Left ventricle myocardium inferior (tissue), 1 donor: ENCODE measurements around the gene SDHC. TPM values are rescaled to one million over a fixed set of nuclear protein-coding genes. Genes with fewer than 3 reads are reported as not detected.

ENCODE experiments used
- DNase-seq: peaks from one replicate; pipeline ENCODE4 v3.0.0-alpha.2; 2020
- H3K27ac ChIP-seq: fragments of 200-600 bp; replicated peaks from 2 replicates; pipeline ENCODE4 v1.8.0; 2021
- H3K27me3 ChIP-seq: fragments of 200-600 bp; 2 replicates; pipeline ENCODE4 v1.8.0; 2021; ENCODE audit warnings: low read depth
- H3K36me3 ChIP-seq: fragments of 200-600 bp; 2 replicates; pipeline ENCODE4 v1.8.0; 2021
- H3K4me1 ChIP-seq: fragments of 200-600 bp; 2 replicates; pipeline ENCODE4 v1.8.0; 2021
- H3K4me3 ChIP-seq: fragments of 200-600 bp; 2 replicates; pipeline ENCODE4 v1.8.0; 2021; ENCODE audit warnings: mild to moderate bottlenecking, moderate library complexity
- H3K9me3 ChIP-seq: fragments of 200-600 bp; replicated peaks from 2 replicates; pipeline ENCODE4 v1.8.0; 2021
- CTCF ChIP-seq: fragments of 200-600 bp; IDR thresholded peaks from 2 replicates; pipeline ENCODE4 v1.8.0; 2021; ENCODE audit warnings: antibody characterized with exemption, mild to moderate bottlenecking, borderline replicate concordance
- intact Hi-C: fragments of 100-400 bp; cut with micrococcal nuclease; formaldehyde crosslinking; loops from one replicate; pipeline ENCODE4 v1.11.0; 2022
- total RNA-seq: library from RNA; stranded (reverse); fragmentation: NEBNext Ultra II Directional; extraction: Animal tissue kit (Norgen Biotek cat#: 25700); gene quantifications from one replicate; pipeline ENCODE4 v1.2.1, GENCODE V29; 2021
- donor health status: DM: no; HTN: yes; CAD: no; lungs with severe emphysema.

The SDHC gene
- total RNA-seq, 1 donor from 2014 or later, result 393 TPM

GRCh38 chr1:161357073-161357472 lies 42.9 kb downstream of the SDHC start:
- Histone ChIP-seq H3K4me1 (peaks cover 14% of the 10 kb centered on the region), H3K27ac (no peak overlapping the region), H3K4me3 (no peak overlapping the region), H3K9me3 (no peaks in the 10 kb centered on the region), H3K36me3 (peaks cover 32% of the 10 kb centered on the region), H3K27me3 (no peaks in the 10 kb centered on the region)
- TF ChIP-seq CTCF, result no peak
- intact Hi-C loops, result no loop called here
- DNase-seq, result no peak

GRCh38 chr1:161359291-161359690 lies 45.1 kb downstream of the SDHC start:
- Histone ChIP-seq H3K9me3 (no peaks in the 10 kb centered on the region), H3K27ac (peak overlapping the region; percentile 6), H3K36me3 (peaks cover 34% of the 10 kb centered on the region), H3K4me3 (no peak overlapping the region), H3K4me1 (peaks cover 19% of the 10 kb centered on the region), H3K27me3 (no peaks in the 10 kb centered on the region)
- intact Hi-C loops, result no loop called here
- no peak for TF ChIP-seq CTCF
- DNase-seq, result no peak

- Histone ChIP-seq H3K4me3 (no peak overlapping the region), H3K27me3 (no peaks in the 10 kb centered on the region), H3K4me1 (peaks cover 21% of the 10 kb centered on the region), H3K27ac (peak overlapping the region; percentile 2), H3K36me3 (peaks cover 22% of the 10 kb centered on the region), H3K9me3 (no peaks in the 10 kb centered on the region)
- intact Hi-C loops, result no loop called here
- no peak for DNase-seq
- no peak for TF ChIP-seq CTCF
Observed at GRCh38 chr1:161364332-161364731, 50.2 kb downstream of the SDHC start.

GRCh38 chr1:161365207-161365606 lies 51.0 kb downstream of the SDHC start:
- no peak overlapping the region for H3K27ac ChIP-seq
- no peaks in the 10 kb centered on the region for H3K9me3 ChIP-seq
- H3K27me3 ChIP-seq, result no peaks in the 10 kb centered on the region
- no peak for DNase-seq
- peaks cover 22% of the 10 kb centered on the region for H3K36me3 ChIP-seq
- TF ChIP-seq CTCF, result no peak
- H3K4me3 ChIP-seq, result no peak overlapping the region
- intact Hi-C loops, result no loop called here
- H3K4me1 ChIP-seq, result peaks cover 16% of the 10 kb centered on the region

GRCh38 chr1:161367684-161368400 lies 53.7 kb downstream of the SDHC start, which contains the start of gene CFAP126:
TSS of gene CFAP126 (minus strand) at chr1:161367876. CDS start at chr1:161367868, 8 bp downstream.
- intact Hi-C loops, result no loop called here
- H3K27me3 ChIP-seq, result no peaks in the 10 kb centered on the region
- peaks cover 16% of the 10 kb centered on the region for H3K4me1 ChIP-seq
- peak within 1 kb of the TSS; percentile 48 for H3K27ac ChIP-seq
- peak; percentile 44 for DNase-seq
- peak; percentile 35 for TF ChIP-seq CTCF
- H3K9me3 ChIP-seq, result no peaks in the 10 kb centered on the region
- H3K4me3 ChIP-seq, result no peak within 1 kb of the TSS
- peaks cover 18% of the 10 kb centered on the region for H3K36me3 ChIP-seq
